Stimulated activated effector memory CD8-positive, alpha-beta T cell treated with anti-CD3 and anti-CD28 coated beads, Interleukin-12 subunit alpha, Interleukin-12 subunit beta, amount 100 ng/mL, for 72 hours (primary cell): ENCODE results near the gene P2RX1.

Experiments
- ATAC-seq: fragments of 150-1000 bp; cut with Tn5 transposase; 2 replicates; pipeline ENCODE4 v1.10.0; 2021
- DNase-seq, 2 donors: peaks; one replicate each; pipeline ENCODE4 v3.0.0; 2021 to 2022; ENCODE audit warnings: low spot score in 2 of 2
- H3K27ac Mint-ChIP-seq: one replicate; pipeline ENCODE4 v1.8.0; 2022; ENCODE audit warnings: mild to moderate bottlenecking, mixed read lengths
- H3K36me3 Mint-ChIP-seq: one replicate; pipeline ENCODE4 v1.8.0; 2022; ENCODE audit warnings: mild to moderate bottlenecking, mixed read lengths
- H3K4me1 Mint-ChIP-seq: one replicate; pipeline ENCODE4 v1.8.0; 2022; ENCODE audit warnings: mixed read lengths
- H3K4me3 Mint-ChIP-seq: one replicate; pipeline ENCODE4 v1.8.0; 2022; ENCODE audit warnings: mild to moderate bottlenecking, mixed read lengths
- H3K9me3 Mint-ChIP-seq: one replicate; pipeline ENCODE4 v1.8.0; 2022; ENCODE audit warnings: mixed read lengths

Gene P2RX1

GRCh38 chr17:3907483-3908216 is 8.6 kb downstream of the P2RX1 start:
- Mint-ChIP-seq H3K4me1 (peaks cover 24% of the 10 kb centered on the region), H3K27ac (peak overlapping the region; percentile 48), H3K4me3 (no peak overlapping the region), H3K9me3 (no peaks in the 10 kb centered on the region), H3K36me3 (no peaks in the 10 kb centered on the region)
- no peak for DNase-seq
- ATAC-seq, result no peak

- DNase-seq (no peak), ATAC-seq (no peak)
- Mint-ChIP-seq H3K27ac (no peak overlapping the region), H3K4me1 (peaks cover 24% of the 10 kb centered on the region), H3K4me3 (no peak overlapping the region), H3K9me3 (no peaks in the 10 kb centered on the region), H3K36me3 (no peaks in the 10 kb centered on the region)
Measured at GRCh38 chr17:3906881-3907280, 9.4 kb downstream of the P2RX1 start.

- Mint-ChIP-seq H3K9me3 (no peaks in the 10 kb centered on the region), H3K36me3 (no peaks in the 10 kb centered on the region), H3K27ac (no peak overlapping the region), H3K4me3 (no peak overlapping the region), H3K4me1 (peaks cover 7% of the 10 kb centered on the region)
- DNase-seq (no peak), ATAC-seq (no peak)
Measured at GRCh38 chr17:3905017-3905520, 11.2 kb downstream of the P2RX1 start.

- peak; percentile 5 for ATAC-seq
Measured at GRCh38 chr17:3904501-3904900, 11.8 kb downstream of the P2RX1 start.

GRCh38 chr17:3903881-3904290 is 12.4 kb downstream of the P2RX1 start:
- DNase-seq, result no peak
- no peak for ATAC-seq
- H3K4me1 Mint-ChIP-seq, result peaks cover 7% of the 10 kb centered on the region
- no peak overlapping the region for H3K27ac Mint-ChIP-seq
- no peak overlapping the region for H3K4me3 Mint-ChIP-seq
- H3K36me3 Mint-ChIP-seq, result no peaks in the 10 kb centered on the region
- H3K9me3 Mint-ChIP-seq, result no peaks in the 10 kb centered on the region

More at GRCh38 chr17:3904501-3904900, 11.8 kb downstream of the P2RX1 start:
- Mint-ChIP-seq H3K27ac (no peak overlapping the region), H3K36me3 (no peaks in the 10 kb centered on the region), H3K4me1 (peaks cover 7% of the 10 kb centered on the region), H3K4me3 (no peak overlapping the region), H3K9me3 (no peaks in the 10 kb centered on the region)
- no peak for DNase-seq

- Mint-ChIP-seq H3K4me1 (peaks cover 7% of the 10 kb centered on the region), H3K9me3 (no peaks in the 10 kb centered on the region), H3K4me3 (no peak overlapping the region), H3K27ac (no peak overlapping the region), H3K36me3 (no peaks in the 10 kb centered on the region)
- DNase-seq (no peak), ATAC-seq (no peak)
Measured at GRCh38 chr17:3903051-3903825, 13.0 kb downstream of the P2RX1 start.

- DNase-seq (no peak), ATAC-seq (no peak)
- H3K4me3 Mint-ChIP-seq, result no peak overlapping the region
- H3K4me1 Mint-ChIP-seq, result no peaks in the 10 kb centered on the region
- H3K9me3 Mint-ChIP-seq, result no peaks in the 10 kb centered on the region
- no peak overlapping the region for H3K27ac Mint-ChIP-seq
- H3K36me3 Mint-ChIP-seq, result no peaks in the 10 kb centered on the region
Measured at GRCh38 chr17:3900646-3901045, 15.6 kb downstream of the P2RX1 start.

GRCh38 chr17:3897731-3898130 is 18.5 kb downstream of the P2RX1 start:
- Mint-ChIP-seq H3K4me1 (peaks cover 10% of the 10 kb centered on the region), H3K27ac (peak overlapping the region; percentile 50), H3K36me3 (peaks cover 9% of the 10 kb centered on the region), H3K9me3 (no peaks in the 10 kb centered on the region), H3K4me3 (no peak overlapping the region)
- no peak for DNase-seq
- ATAC-seq, result no peak

GRCh38 chr17:3896968-3897235 is 19.4 kb downstream of the P2RX1 start:
- Mint-ChIP-seq H3K9me3 (no peaks in the 10 kb centered on the region), H3K4me3 (no peak overlapping the region), H3K4me1 (peaks cover 13% of the 10 kb centered on the region), H3K36me3 (peaks cover 9% of the 10 kb centered on the region), H3K27ac (peak overlapping the region; percentile 39)
- ATAC-seq (no peak), DNase-seq (no peak)

GRCh38 chr17:3896108-3896967 is 19.9 kb downstream of the P2RX1 start:
- no peak overlapping the region for H3K4me3 Mint-ChIP-seq
- H3K36me3 Mint-ChIP-seq, result peaks cover 9% of the 10 kb centered on the region
- peaks cover 18% of the 10 kb centered on the region for H3K4me1 Mint-ChIP-seq
- no peaks in the 10 kb centered on the region for H3K9me3 Mint-ChIP-seq
- DNase-seq, result no peak
- ATAC-seq, result no peak
- H3K27ac Mint-ChIP-seq, result no peak overlapping the region

- Mint-ChIP-seq H3K36me3 (peaks cover 9% of the 10 kb centered on the region), H3K4me3 (no peak overlapping the region), H3K9me3 (no peaks in the 10 kb centered on the region), H3K27ac (no peak overlapping the region), H3K4me1 (peaks cover 28% of the 10 kb centered on the region)
- DNase-seq (no peak), ATAC-seq (no peak)
Measured at GRCh38 chr17:3895354-3895753, 20.9 kb downstream of the P2RX1 start.

- H3K27ac Mint-ChIP-seq, result no peak overlapping the region
- no peak overlapping the region for H3K4me3 Mint-ChIP-seq
- no peak for ATAC-seq
- peaks cover 32% of the 10 kb centered on the region for H3K4me1 Mint-ChIP-seq
- no peaks in the 10 kb centered on the region for H3K9me3 Mint-ChIP-seq
- no peak for DNase-seq
- peaks cover 9% of the 10 kb centered on the region for H3K36me3 Mint-ChIP-seq
Measured at GRCh38 chr17:3894911-3895343, 21.3 kb downstream of the P2RX1 start.

- peak overlapping the region; percentile 71 for H3K4me3 Mint-ChIP-seq
- peaks cover 9% of the 10 kb centered on the region for H3K36me3 Mint-ChIP-seq
- H3K27ac Mint-ChIP-seq, result peak overlapping the region; percentile 87
- no peaks in the 10 kb centered on the region for H3K9me3 Mint-ChIP-seq
- H3K4me1 Mint-ChIP-seq, result peaks cover 32% of the 10 kb centered on the region
- ATAC-seq (no peak), DNase-seq (no peak)
Measured at GRCh38 chr17:3894188-3894587, 22.1 kb downstream of the P2RX1 start.

GRCh38 chr17:3893720-3894116 is 22.5 kb downstream of the P2RX1 start:
- Mint-ChIP-seq H3K4me1 (peaks cover 32% of the 10 kb centered on the region), H3K27ac (peak overlapping the region; percentile 87), H3K4me3 (peak overlapping the region; percentile 71), H3K36me3 (peaks cover 9% of the 10 kb centered on the region), H3K9me3 (no peaks in the 10 kb centered on the region)
- ATAC-seq (no peak), DNase-seq (no peak)

- Mint-ChIP-seq H3K4me1 (peaks cover 32% of the 10 kb centered on the region), H3K4me3 (peak within 1 kb of the TSS; percentile 71), H3K27ac (peak within 1 kb of the TSS; percentile 87), H3K36me3 (peaks cover 9% of the 10 kb centered on the region), H3K9me3 (no peaks in the 10 kb centered on the region)
- peak; percentile 89 for ATAC-seq
- DNase-seq, result peak; percentile 92 to 95
Measured at GRCh38 chr17:3893003-3893719, 23.1 kb downstream of the P2RX1 start, which contains the start of gene CAMKK1. Gene CAMKK1, minus strand, starts transcription at chr17:3893053. Its CDS starts 7,366 bp downstream, at chr17:3885687.
